Stimulated activated CD8-positive, alpha-beta memory T cell treated with anti-CD3 and anti-CD28 coated beads, Interleukin-4, amount 100 ng/mL, for 1 hour (primary cell): ENCODE data around the gene LDLRAD4.
"Not testable (repeated sequence)": the region's sequence is repeated elsewhere in the genome, so short reads cannot be mapped to it uniquely, and the experiment has no call there.

Source experiments
- DNase-seq, 2 donors: peaks; one replicate each; pipeline ENCODE4 v3.0.0-alpha.2; 2020; ENCODE audit warnings: low read depth in 2 of 2, low spot score in 1 of 2

The LDLRAD4 gene

GRCh38 chr18:13328213-13328612, 109.7 kb downstream of the LDLRAD4 start:
- DNase-seq = no peak

DNA sequence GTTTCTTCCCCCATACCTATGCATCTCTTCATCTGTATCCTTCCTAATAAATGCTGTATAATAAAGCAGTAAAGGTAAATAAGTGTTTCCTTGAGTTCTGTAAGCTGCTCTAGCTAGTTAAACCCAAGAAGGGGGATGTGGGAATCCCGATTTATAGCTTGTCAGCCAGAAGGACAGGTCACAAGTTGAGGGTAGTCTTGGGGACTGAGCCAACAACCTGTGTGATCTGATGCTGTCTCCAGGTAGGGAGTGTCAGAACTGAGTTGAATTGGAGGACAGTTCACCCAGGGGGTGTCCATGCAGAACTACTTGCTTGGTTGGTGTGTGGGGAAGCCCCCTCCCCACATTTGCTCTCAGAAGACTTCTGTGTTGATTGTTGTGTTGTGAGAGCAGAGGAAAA, 112.4 kb downstream of the LDLRAD4 start:
- no peak for DNase-seq

DNA sequence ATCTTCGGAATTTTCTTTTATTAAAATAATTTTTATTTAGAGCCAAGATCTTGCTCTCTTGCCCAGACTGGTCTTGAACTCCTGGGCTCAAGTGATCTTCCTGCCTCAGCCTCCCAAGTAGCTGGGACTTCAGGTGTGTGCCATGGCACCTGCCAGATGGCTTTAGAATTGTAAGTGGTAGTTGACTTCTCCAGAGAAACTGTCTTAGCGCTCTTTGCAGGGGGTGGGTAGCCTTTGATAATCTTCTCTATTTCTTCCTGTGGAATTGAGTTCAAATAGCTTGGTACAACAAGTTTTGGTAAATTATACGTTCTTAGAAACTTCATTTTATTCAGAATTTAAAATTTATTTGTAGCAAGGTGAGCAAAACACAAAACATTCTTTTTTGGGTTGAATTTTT, 113.3 kb downstream of the LDLRAD4 start:
- DNase-seq = no peak

- DNase-seq = no peak
These were observed 114.3 kb downstream of the LDLRAD4 start for GRCh38 chr18:13332874-13333273.

- DNase-seq = no peak
These were observed 117.3 kb downstream of the LDLRAD4 start for GRCh38 chr18:13335903-13336302.

DNA sequence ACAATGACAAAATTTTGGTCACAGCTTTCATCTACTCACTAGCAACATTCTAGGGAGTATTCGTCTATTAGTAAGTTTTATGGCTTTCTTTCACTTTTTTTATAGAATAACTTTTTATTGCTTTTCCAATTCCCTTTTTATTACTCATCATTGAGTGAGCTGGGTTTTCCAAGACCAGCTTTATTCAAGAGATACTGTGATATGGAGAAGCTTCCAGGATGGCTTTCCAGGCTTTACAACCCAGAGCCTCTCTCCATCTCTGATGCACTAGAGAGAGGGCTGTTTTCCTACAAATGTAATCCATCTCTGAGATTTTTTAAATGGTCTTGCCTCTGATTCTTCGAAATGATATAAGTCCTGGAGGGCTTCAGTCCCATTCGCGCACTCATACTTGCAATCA, 118.3 kb downstream of the LDLRAD4 start:
- no peak for DNase-seq

GRCh38 chr18:13337369-13337768, 118.8 kb downstream of the LDLRAD4 start:
- no peak for DNase-seq

DNA sequence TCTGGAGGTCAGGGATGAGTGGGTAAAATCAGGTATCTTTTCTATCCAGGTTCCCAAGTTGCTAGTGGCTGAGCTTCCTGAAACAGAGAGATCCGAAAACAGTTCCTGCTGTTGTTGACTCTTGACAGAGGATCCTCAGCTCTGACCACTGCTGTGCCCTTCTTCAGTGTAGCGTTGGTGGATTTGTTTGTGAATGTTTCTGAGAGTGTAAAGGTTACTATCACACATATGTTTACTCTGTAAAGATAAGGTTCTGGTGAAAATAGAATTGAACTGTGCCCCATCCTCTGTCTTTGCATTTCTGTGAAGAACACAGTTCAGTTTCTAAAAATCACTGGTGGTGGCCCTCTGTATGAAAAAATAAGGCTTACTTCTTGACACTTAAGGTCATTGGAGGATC, 119.8 kb downstream of the LDLRAD4 start:
- DNase-seq = no peak

- no peak for DNase-seq
These were observed 121.1 kb downstream of the LDLRAD4 start for GRCh38 chr18:13339653-13340052.

- DNase-seq = not testable (repeated sequence)
These were observed 127.9 kb downstream of the LDLRAD4 start for GRCh38 chr18:13346449-13346848.

GRCh38 chr18:13353084-13353823, 134.7 kb downstream of the LDLRAD4 start:
- DNase-seq = no peak

DNA sequence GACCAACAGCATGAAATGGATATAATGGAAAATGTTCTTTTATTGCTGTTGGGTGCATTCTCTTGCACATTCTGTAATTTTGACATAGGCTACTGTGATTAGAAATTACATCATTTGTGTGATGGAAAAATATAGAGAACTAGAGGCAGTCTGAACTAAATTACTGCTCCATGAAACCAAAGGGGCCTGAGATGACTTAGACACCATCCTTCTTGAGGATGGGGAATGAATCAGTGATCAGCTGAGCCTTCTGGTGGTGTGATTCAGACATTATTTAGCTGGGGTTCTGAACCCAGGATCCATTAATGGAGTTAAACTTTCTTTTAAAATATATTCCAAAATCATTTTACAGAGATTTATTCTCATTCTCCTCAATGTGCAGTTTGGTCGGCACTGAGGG, 135.8 kb downstream of the LDLRAD4 start:
- no peak for DNase-seq

GRCh38 chr18:13356032-13356431, 137.5 kb downstream of the LDLRAD4 start:
- no peak for DNase-seq

DNA sequence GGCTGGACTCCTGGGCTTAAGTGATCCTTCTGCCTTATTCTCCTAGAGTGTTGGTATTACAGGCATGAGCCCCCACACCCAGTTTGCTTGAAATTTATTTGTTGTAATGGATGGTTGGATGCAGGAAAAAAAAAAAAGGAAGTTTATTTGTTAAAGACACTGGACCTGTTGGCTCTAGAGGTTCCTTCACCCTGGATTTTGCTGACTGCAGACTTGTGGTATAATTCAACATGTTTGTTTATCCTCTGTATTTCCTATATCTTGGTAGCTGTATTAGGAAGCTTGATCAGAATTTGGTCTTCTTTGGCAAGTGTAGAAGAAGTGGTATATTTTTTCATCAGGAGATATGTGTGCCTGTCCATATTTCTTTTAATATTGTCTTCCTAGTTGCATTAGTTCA, 138.7 kb downstream of the LDLRAD4 start:
- no peak for DNase-seq

- no peak for DNase-seq
These were observed 140.7 kb downstream of the LDLRAD4 start for GRCh38 chr18:13359210-13359609.

DNA sequence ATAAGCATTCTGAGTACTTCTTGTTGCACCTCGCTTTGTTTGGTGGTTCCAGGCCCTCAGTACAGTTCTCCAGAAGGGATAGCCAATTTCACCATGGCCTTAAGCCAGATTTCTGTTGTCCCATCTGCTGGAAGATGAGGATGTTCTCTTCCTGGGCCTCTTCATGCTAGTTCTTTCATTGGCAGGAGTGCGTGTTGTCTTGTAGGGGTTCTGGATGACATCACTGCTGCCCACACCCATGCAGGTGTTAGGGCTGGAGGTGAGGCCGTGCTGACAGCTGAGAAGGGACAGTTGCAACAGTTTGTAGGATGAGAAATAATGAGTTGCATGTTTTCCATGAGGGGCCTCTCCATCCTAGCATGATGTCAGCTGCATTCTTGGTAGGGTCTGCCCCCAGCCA, 142.9 kb downstream of the LDLRAD4 start:
- no peak for DNase-seq

DNA sequence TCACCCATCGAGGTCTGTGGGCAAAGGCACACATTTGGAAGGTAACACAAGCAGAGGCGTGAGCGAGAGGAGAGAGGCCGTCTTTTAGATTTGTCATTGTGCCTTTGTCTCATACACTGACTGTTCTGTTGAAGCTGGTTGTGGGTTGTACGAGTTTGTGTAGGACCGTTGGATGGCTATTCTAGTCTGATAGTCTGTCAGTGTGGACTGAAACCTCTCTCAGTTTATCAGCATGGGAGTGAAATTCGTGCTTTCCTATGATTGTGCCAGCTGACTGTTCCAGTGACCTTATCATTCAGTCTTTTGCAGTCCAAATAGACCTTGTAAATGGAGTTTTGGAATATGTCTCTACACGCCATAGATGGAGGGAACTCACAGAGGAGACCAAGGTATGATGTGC, 143.5 kb downstream of the LDLRAD4 start:
- DNase-seq = no peak

- DNase-seq = no peak
These were observed 144.0 kb downstream of the LDLRAD4 start for GRCh38 chr18:13362607-13363006.

- no peak for DNase-seq
These were observed 144.8 kb downstream of the LDLRAD4 start for GRCh38 chr18:13363359-13363758.

- no peak for DNase-seq
These were observed 146.2 kb downstream of the LDLRAD4 start for GRCh38 chr18:13364721-13365205.

DNA sequence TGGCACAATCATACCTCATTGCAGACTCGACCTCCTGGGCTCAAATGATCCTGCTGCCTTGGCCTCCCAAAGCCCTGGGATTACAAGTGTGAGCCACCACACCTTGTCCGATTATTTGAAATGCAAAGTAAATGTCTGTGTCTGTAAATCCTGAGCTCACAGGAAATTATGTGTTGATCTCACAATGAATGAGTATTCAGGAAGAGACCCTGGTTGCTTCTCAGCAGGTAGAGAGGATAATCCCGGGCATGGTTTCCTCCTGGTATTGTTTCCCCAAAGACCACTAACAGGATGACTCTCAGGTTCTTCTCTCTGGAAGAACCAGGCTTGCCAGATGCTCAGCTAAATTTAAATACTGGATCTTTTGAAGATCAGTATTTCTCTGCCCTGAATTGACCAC, 147.6 kb downstream of the LDLRAD4 start:
- DNase-seq = no peak

DNA sequence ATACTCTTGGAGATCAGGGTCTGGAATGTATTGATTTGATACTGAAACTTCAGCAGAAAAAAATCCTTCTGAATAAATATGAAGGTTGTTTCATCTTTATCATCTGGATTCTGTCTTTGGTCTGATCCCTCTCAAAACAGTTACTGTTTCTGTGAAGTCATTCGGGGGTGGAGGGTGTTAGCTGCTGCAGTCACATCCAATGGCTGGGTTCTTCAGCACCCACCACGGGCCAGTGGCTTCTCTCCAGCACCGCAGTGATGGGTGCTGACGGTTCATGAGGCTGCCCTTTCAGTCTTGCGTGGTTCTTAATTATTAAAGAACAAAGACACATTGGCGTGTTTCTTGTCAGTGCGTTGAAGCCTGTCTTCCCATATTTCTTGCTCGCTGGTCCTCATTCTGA, 148.0 kb downstream of the LDLRAD4 start:
- no peak for DNase-seq
